ENCODE measurements around the gene CXCL8. TPM values are rescaled to one million over a fixed set of nuclear protein-coding genes. Genes with fewer than 3 reads are reported as not detected.

The CXCL8 gene
- total and polyA plus RNA-seq, 2 of the 8 experiments (the other 6 are each of a cell fraction or from before 2014, with no cell fraction given), result not detected

DNA sequence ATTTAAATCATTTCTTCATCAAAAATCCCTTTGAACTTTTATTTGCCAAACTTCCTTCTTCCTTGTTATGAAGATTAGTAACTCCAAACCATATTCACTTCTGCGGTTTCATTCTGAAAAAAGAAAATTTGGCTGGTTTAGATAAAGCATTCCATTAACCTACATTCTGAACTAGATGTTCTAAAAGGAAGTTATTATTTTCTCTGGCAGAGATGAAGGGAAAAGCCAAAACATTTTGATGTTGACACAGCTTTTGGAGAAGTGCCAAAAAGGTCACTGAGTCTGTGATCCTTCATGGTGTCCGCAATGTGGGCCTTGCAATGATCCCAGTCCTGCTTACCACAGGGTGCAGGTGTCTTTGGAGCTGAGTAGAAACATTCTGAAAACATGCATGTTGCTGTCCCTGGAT lies 36.0 kb downstream of the CXCL8 start (continued):
- TF ChIP-seq HDAC6 (IDR thresholded peaks at IDR 0.05; ENCODE audit: low read depth, low read length), result no peak
- TF ChIP-seq, protein P1, sequence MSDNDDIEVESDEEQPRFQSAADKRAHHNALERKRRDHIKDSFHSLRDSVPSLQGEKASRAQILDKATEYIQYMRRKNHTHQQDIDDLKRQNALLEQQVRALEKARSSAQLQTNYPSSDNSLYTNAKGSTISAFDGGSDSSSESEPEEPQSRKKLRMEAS (IDR thresholded peaks at IDR 0.05), result no peak

All from H1 (cell line).